Measurements from ENCODE around the gene POPDC3. TPM values are rescaled to one million over a fixed set of nuclear protein-coding genes. Genes with fewer than 3 reads are reported as not detected.

Gene POPDC3
- total and polyA plus RNA-seq, 2 of the 13 experiments (the other 11 are each of a cell fraction or from before 2014, with no cell fraction given): 0.18 to 0.20 TPM

DNA sequence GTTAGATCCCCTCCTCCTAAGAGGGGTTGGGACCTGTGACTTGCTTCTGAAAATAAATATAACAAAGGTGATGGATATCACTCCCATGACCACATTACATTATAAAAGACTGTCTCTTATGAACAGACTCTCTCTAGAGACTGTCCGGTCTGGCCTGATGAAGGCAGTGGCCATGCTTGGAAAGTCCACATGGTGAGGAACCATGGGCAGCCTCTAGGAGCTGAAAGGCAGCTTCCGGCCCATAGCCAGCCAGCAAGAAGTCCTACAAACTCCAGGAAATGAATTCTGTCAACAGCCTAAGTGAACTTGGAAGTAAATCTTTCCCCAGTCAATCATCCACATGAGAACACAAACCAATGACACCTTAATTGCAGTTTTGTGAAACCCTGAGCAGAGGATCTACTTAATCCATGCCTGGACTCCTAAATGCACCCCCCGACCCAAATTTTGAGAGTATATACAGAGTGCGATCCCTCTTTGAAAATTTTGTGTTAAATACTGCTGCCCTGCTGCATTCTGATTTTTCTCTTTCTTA lies 2.2 kb upstream of the POPDC3 start (continued):
- TF ChIP-seq, protein P1, sequence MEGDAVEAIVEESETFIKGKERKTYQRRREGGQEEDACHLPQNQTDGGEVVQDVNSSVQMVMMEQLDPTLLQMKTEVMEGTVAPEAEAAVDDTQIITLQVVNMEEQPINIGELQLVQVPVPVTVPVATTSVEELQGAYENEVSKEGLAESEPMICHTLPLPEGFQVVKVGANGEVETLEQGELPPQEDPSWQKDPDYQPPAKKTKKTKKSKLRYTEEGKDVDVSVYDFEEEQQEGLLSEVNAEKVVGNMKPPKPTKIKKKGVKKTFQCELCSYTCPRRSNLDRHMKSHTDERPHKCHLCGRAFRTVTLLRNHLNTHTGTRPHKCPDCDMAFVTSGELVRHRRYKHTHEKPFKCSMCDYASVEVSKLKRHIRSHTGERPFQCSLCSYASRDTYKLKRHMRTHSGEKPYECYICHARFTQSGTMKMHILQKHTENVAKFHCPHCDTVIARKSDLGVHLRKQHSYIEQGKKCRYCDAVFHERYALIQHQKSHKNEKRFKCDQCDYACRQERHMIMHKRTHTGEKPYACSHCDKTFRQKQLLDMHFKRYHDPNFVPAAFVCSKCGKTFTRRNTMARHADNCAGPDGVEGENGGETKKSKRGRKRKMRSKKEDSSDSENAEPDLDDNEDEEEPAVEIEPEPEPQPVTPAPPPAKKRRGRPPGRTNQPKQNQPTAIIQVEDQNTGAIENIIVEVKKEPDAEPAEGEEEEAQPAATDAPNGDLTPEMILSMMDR (CRISPR knock-in tag; IDR thresholded peaks at IDR 0.05): no peak
- TF ChIP-seq RXRA (CRISPR knock-in tag; IDR thresholded peaks at IDR 0.05): no peak
- TF ChIP-seq EP300 (IDR thresholded peaks at IDR 0.05; ENCODE audit: low read depth in 2 of 2, low read length in 2 of 2): no peak
- no peak for TF ChIP-seq EP300 (CRISPR knock-in tag; IDR thresholded peaks at IDR 0.05; ENCODE audit: borderline replicate concordance)
- TF ChIP-seq, protein P2, sequence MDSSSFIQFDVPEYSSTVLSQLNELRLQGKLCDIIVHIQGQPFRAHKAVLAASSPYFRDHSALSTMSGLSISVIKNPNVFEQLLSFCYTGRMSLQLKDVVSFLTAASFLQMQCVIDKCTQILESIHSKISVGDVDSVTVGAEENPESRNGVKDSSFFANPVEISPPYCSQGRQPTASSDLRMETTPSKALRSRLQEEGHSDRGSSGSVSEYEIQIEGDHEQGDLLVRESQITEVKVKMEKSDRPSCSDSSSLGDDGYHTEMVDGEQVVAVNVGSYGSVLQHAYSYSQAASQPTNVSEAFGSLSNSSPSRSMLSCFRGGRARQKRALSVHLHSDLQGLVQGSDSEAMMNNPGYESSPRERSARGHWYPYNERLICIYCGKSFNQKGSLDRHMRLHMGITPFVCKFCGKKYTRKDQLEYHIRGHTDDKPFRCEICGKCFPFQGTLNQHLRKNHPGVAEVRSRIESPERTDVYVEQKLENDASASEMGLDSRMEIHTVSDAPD (CRISPR knock-in tag; IDR thresholded peaks at IDR 0.05): no peak
- TF ChIP-seq, protein P3, sequence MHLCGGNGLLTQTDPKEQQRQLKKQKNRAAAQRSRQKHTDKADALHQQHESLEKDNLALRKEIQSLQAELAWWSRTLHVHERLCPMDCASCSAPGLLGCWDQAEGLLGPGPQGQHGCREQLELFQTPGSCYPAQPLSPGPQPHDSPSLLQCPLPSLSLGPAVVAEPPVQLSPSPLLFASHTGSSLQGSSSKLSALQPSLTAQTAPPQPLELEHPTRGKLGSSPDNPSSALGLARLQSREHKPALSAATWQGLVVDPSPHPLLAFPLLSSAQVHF (CRISPR knock-in tag; IDR thresholded peaks at IDR 0.05): no peak
- TF ChIP-seq AKAP8 (CRISPR knock-in tag; IDR thresholded peaks at IDR 0.05): no peak
- TF ChIP-seq, protein P4, sequence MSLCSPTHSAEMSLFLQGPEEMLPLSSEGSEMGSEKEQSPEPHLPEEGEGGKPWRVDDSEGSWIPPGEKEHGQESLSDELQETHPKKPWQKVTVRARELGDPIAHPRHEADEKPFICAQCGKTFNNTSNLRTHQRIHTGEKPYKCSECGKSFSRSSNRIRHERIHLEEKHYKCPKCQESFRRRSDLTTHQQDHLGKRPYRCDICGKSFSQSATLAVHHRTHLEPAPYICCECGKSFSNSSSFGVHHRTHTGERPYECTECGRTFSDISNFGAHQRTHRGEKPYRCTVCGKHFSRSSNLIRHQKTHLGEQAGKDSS (CRISPR knock-in tag; IDR thresholded peaks at IDR 0.05; ENCODE audit: borderline replicate concordance, low read depth): no peak
